GM12873 (cell line): ENCODE data around the gene CFAP46.

Experiments
- TF ChIP-seq, protein P1 (sequence below): IDR thresholded peaks from 2 replicates; pipeline ENCODE4 v1.5.1; 2012; ENCODE audit warnings: low read depth, mild to moderate bottlenecking, moderate library complexity, low read length, control low read depth; ENCODE audit not compliant: insufficient read depth; ENCODE audit errors: missing control alignments

The CFAP46 gene

DNA sequence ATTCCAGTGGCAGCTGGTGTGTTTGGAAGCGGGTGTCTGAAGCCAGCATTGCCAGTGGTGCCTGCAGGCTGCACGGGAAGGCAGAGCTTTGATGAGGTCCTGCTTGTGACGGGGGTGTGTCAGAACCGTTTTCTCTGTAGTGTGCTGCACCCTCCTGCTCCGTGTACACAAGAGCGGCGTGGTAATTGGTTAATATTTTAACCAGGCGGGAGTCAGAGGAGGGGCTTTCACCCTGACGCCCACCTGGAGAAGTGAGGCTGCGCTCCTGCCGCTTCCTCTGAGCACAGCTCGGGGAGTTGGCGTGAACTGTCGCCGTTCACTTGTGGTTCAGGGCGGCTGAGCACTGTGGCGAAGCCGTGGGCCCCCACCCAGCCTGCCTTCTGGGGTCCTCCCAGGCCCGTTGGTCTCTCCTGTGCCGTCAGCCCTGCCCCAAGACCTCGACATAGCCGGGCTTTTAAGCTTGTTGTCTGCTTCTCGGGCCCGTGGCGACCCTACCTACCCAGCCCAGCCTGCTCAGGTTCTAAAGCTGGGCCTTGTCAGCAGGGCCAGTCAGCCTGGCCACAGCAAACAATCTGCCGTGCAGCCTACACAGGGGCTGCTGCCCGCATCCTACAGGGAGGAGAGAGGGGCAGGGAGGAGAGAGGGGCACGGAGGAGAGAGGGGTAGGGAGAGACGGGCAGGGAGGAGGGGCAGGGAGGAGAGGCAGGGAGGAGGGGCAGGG is 168.0 kb downstream of the CFAP46 start:
- TF ChIP-seq, protein P1, sequence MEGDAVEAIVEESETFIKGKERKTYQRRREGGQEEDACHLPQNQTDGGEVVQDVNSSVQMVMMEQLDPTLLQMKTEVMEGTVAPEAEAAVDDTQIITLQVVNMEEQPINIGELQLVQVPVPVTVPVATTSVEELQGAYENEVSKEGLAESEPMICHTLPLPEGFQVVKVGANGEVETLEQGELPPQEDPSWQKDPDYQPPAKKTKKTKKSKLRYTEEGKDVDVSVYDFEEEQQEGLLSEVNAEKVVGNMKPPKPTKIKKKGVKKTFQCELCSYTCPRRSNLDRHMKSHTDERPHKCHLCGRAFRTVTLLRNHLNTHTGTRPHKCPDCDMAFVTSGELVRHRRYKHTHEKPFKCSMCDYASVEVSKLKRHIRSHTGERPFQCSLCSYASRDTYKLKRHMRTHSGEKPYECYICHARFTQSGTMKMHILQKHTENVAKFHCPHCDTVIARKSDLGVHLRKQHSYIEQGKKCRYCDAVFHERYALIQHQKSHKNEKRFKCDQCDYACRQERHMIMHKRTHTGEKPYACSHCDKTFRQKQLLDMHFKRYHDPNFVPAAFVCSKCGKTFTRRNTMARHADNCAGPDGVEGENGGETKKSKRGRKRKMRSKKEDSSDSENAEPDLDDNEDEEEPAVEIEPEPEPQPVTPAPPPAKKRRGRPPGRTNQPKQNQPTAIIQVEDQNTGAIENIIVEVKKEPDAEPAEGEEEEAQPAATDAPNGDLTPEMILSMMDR: no peak

DNA sequence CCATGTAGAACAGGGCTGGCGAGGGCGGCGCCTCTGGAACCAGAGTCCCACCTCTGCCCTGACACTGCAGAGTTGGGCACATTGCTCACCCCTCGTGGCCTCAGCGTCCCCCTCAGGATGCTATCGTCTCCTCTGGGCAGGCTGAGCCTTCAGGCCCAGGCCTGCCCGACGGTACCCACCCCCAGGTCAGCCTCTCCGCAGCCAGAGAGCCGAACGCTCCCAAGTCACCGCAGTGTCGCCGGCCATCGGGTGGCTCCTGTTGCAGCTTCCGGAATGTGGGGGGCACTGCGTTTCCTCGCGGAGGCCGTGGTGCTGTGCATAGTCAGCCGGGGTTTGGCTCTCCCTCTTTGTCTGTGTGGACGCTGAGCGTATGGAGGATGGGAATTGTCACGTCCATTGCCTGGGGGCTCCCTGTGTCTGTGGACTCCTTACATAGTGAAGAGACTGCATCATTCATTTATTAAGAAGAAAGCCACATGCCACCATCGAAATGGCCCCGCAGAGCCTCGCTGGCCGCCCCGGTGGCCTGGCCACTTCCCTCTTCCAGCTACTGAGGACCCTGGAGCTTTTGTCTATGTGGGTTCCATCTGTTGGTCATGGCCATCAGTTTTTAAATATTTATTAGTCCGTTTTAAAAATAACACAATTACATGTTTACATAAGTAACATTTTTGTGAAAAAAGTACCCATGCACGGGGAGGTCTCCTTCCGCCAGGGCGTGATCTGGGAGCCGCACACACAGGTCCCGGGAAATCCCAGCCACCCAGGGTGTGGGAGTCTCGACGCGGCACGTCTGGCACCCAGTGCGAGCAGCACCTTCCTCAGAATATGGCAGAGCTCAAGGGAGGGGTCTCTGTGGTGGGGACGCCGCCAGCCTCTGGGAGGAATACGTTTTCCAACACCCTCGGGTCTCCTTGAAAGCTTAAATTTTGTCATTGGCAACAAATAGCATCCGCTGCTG is 172.0 kb downstream of the CFAP46 start:
- TF ChIP-seq, protein P1: no peak

DNA sequence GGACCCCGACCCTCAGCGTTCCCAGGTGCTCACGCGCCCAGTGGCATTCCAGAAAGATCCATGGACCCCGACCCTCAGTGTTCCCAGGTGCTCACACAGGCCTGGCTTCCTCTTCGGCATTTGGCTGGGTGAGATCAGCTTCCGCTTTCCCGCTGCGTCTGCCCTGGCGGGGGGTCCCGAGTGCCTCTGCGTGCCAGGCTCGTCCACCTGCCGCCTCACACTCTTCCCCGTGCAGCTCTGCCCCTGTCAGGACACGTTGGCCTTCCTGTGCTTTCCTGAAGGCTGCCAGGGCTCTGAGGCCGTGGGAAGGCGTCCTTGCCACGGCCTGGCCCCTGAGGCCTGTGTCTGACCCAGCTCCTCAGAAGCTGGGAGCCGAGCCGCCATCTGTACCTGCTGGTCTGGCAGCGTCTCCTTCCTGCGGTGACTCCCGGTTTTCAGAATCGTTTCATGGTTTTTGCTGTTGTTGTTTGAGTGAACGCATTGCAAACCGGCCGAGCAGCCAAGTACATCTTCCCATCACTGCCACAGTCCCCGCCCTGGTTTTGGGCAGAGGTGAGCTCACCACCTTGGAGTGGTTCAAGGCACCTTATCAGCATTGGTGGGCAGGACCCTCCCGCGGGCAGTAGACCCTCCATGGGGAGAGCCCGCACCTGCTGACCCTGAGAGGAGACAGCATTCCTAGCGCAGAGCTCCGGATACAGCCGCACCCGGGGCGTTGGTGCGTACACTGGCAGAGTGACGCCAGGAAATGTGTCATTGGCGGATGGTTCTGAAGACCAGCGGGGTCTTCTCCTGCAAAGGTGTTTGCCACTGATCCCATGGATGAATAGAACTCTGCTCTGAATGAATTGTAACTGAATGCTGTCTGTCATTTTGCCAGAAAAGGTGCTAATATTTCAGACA is 173.8 kb downstream of the CFAP46 start:
- TF ChIP-seq, protein P1: no peak

DNA sequence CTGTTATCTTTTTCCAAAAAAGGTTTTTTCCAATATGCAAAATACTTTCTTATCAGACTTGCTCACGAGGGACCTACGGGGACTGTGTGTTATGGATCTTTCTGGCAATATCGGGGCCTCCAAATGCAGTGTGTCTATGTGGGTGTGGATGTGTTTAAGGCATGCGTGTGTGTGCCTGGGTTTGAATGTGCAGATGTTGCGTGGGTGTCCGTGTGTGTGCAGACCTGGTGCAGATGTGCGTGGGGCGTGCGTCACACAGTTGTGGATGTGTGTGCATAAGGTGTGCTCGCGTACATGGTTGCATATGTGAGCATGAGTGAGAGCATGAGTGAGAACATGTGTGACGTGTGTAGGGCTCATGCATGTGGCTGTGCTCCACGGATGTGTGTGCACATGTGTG is 176.1 kb downstream of the CFAP46 start:
- TF ChIP-seq, protein P1: no peak

DNA sequence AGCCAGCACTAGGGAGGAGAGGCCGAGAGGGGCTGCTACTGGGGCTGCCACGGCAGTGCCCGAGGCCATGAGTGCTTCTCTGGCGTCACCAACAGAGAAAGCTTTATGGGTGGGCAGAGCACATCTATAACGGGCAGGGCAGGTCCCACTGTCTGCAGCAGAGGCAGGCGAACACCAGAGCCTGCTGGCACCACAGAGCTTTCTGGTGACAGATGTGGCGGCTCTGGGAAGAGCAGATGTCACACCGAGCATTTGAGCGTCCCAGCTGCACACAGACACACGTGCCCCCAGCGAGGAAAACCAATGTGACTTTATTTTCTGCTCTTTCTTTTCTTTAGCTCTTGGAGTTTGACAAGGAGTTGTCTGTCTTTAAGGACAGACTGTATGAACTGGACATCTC is 176.9 kb downstream of the CFAP46 start:
- TF ChIP-seq, protein P1: no peak

DNA sequence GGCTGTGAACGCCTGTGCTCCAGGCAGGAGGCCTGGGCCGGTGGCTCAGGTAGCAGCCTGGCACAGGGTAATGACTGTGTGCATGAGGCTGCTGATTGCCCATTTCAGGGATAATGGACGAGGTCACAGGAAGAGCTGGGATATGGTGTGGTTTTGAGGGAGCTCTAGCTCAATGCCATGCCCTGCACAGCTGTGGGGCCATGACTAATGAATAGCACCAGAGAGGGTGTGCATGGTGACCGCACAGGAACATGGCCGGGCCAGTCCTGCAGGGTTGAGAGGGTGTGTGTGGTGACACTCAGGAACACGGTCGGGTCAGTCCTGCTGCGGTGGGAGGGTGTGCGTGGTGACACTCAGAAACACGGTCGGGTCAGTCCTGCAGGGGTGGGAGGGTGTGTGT is 178.3 kb downstream of the CFAP46 start:
- TF ChIP-seq, protein P1: no peak

DNA sequence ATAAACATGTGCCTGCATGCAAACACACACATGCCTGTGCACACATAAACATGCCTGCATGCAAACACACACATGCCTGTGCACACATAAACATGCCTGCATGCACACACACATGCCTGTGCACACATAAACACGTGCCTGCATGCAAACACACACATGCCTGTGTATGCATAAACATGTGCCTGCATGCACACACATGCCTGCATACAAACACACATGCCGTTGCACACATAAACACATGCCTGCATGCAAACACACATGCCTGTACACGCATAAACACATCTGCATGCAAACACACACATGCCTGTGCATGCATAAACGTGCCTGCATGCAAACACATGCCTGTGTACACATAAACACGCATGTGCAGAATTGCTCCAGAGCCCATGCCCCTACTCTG is 178.8 kb downstream of the CFAP46 start:
- TF ChIP-seq, protein P1: no peak
